Subcutaneous adipose tissue (tissue), 4 donors: Measurements from ENCODE around the gene WWTR1. TPM values are rescaled to one million over a fixed set of nuclear protein-coding genes. Genes with fewer than 3 reads are reported as not detected.

Experiments
- CTCF ChIP-seq: fragments of 450-650 bp; IDR thresholded peaks from one replicate; pipeline ENCODE4 v1.5.1; 2016; ENCODE audit warnings: low read depth, mild to moderate bottlenecking, control low read depth, antibody characterized with exemption, moderate library complexity
- total RNA-seq, 4 donors: library from RNA; depleted of rRNA; stranded (reverse); fragments of >200 nt; gene quantifications; one replicate each; pipeline ENCODE4 v1.1.0, GENCODE V29; 2016

WWTR1 gene
- total RNA-seq, 4 donors from 2014 or later, result 47.9 to 89.3 (median 62.4) TPM

- no peak for TF ChIP-seq CTCF
Measured at GRCh38 chr3:149663966-149664365, 6.1 kb upstream of the WWTR1 start.

GRCh38 chr3:149662240-149662887 is 4.5 kb upstream of the WWTR1 start:
- no peak for TF ChIP-seq CTCF

- TF ChIP-seq CTCF, result no peak
Measured at GRCh38 chr3:149660462-149660861, 2.6 kb upstream of the WWTR1 start.

GRCh38 chr3:149658744-149659497 is 1.1 kb upstream of the WWTR1 start:
- no peak for TF ChIP-seq CTCF

- TF ChIP-seq CTCF, result no peak
Measured at GRCh38 chr3:149657321-149657925, 402 bp downstream of the WWTR1 start.

- no peak for TF ChIP-seq CTCF
Measured at GRCh38 chr3:149655826-149656574, 1.8 kb downstream of the WWTR1 start.

GRCh38 chr3:149654188-149654601 is 3.6 kb downstream of the WWTR1 start:
- TF ChIP-seq CTCF, result no peak
